ENCODE data around the gene LRRTM4. TPM values are rescaled to one million over a fixed set of nuclear protein-coding genes. Genes with fewer than 3 reads are reported as not detected.

LRRTM4 gene
- total RNA-seq, 1 experiment from 2014 or later, result not detected

DNA sequence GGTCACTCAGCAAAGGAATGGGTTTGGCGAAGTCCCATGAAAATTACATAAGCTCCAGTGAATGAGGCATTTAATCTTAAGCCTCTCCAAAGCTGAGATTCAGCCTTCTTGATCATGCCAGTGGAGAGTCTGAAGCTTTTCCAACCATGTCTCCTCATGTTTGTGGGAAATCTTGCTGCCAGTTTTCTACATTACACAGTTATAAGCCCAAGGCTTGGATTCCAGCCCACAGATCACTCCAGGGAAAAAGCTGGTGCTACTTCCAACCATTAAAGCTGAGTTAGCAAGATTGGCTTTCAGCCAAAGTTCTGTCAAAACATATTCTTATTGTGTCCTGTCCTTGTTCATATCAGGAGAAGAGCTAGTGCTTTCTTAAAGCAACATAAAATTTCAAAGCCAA lies 293.8 kb downstream of the LRRTM4 start:
- Histone ChIP-seq H2AFZ (ENCODE audit: low read length) (no peak overlapping the region), H3K4me2 (ENCODE audit: low read depth, low read length, poor library complexity, severe bottlenecking) (no peak overlapping the region), H3K9me3 (ENCODE audit: low read length) (peaks cover 2% of the 10 kb centered on the region; the same call in 1 of the 2 replicates), H3K9me2 (replicated peaks; ENCODE audit: insufficient read depth, low read length) (no peaks in the 10 kb centered on the region), H3K36me3 (ENCODE audit: insufficient read depth, low read length) (no peaks in the 10 kb centered on the region), H3K4me1 (ENCODE audit: low read length) (no peaks in the 10 kb centered on the region), H3K4me3 (ENCODE audit: low read length) (no peak overlapping the region), H3K27ac (ENCODE audit: low read length) (no peak overlapping the region), H3K9ac (ENCODE audit: low read length) (no peak overlapping the region), H4K20me1 (ENCODE audit: insufficient read depth, low read depth, low read length) (no peaks in the 10 kb centered on the region), H3K27me3 (ENCODE audit: low read length) (no peaks in the 10 kb centered on the region), H3K79me2 (ENCODE audit: low read length) (no peaks in the 10 kb centered on the region)
- DNase-seq, result no peak

- no peak overlapping the region for H2AFZ ChIP-seq (ENCODE audit: low read length)
- no peaks in the 10 kb centered on the region for H3K9me2 ChIP-seq (replicated peaks; ENCODE audit: insufficient read depth, low read length)
- H3K4me2 ChIP-seq (ENCODE audit: low read depth, low read length, poor library complexity, severe bottlenecking), result no peak overlapping the region
- H3K4me1 ChIP-seq (ENCODE audit: low read length), result no peaks in the 10 kb centered on the region
- H3K4me3 ChIP-seq (ENCODE audit: low read length), result no peak overlapping the region
- no peak overlapping the region for H3K9ac ChIP-seq (ENCODE audit: low read length)
- H3K79me2 ChIP-seq (ENCODE audit: low read length), result no peaks in the 10 kb centered on the region
- no peak overlapping the region for H3K27ac ChIP-seq (ENCODE audit: low read length)
- no peaks in the 10 kb centered on the region for H3K27me3 ChIP-seq (ENCODE audit: low read length)
- H3K9me3 ChIP-seq (ENCODE audit: low read length), result 0 out of 2 replicates have a peak, but pooled peaks cover 4% of the 10 kb centered on the region
- no peaks in the 10 kb centered on the region for H3K36me3 ChIP-seq (ENCODE audit: insufficient read depth, low read length)
- H4K20me1 ChIP-seq (ENCODE audit: insufficient read depth, low read depth, low read length), result no peaks in the 10 kb centered on the region
- no peak for DNase-seq
Measured at GRCh38 chr2:77210725-77211124, 311.5 kb downstream of the LRRTM4 start.

DNA sequence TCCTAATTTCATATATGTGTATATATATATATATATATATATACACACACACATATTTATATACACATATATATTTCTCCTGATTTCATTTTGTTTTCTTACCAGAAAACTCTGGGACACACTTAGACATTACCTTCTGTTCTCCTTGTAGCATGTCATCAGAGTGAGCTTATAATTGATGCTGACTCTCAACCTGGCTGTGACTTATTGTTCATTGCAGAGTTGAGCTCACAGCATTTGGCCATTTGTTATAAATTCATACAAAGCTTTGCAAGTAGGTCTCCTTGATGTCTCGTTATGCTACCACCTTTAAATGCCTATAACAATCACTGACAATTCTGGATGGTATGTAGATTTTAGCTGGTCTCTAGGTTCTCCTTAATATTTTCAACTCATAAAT lies 314.8 kb downstream of the LRRTM4 start:
- Histone ChIP-seq H3K9ac (ENCODE audit: low read length) (no peak overlapping the region), H3K4me1 (ENCODE audit: low read length) (no peaks in the 10 kb centered on the region), H3K27ac (ENCODE audit: low read length) (no peak overlapping the region), H2AFZ (ENCODE audit: low read length) (no peak overlapping the region), H3K9me3 (ENCODE audit: low read length) (0 out of 2 replicates have a peak, but pooled peaks cover 4% of the 10 kb centered on the region), H3K36me3 (ENCODE audit: insufficient read depth, low read length) (no peaks in the 10 kb centered on the region), H3K79me2 (ENCODE audit: low read length) (no peaks in the 10 kb centered on the region), H3K4me3 (ENCODE audit: low read length) (no peak overlapping the region), H3K9me2 (replicated peaks; ENCODE audit: insufficient read depth, low read length) (no peaks in the 10 kb centered on the region), H3K27me3 (ENCODE audit: low read length) (no peaks in the 10 kb centered on the region), H4K20me1 (ENCODE audit: insufficient read depth, low read depth, low read length) (no peaks in the 10 kb centered on the region), H3K4me2 (ENCODE audit: low read depth, low read length, poor library complexity, severe bottlenecking) (no peak overlapping the region)
- no peak for DNase-seq

DNA sequence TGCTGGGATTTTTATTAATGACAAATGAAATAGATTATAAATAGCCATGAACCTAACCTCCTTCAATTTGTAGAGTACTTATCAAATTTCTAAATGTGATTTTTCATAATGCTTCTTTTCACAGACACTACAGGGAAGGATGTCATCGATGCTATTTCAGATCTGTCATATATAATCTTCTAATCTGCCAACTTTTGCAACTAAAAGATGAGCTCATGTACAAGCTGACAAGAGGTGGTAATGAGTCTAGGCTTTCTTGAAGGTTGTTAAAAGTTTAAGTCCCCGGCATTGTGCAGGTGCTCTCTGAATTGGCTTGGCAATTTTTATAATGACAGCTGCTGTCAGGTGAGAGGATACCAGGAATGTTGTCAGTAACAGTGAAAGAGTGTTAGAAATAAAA lies 320.4 kb downstream of the LRRTM4 start:
- H3K27ac ChIP-seq (ENCODE audit: low read length), result no peak overlapping the region
- H3K4me3 ChIP-seq (ENCODE audit: low read length), result no peak overlapping the region
- H3K9ac ChIP-seq (ENCODE audit: low read length), result no peak overlapping the region
- DNase-seq, result no peak
- H3K27me3 ChIP-seq (ENCODE audit: low read length), result no peaks in the 10 kb centered on the region
- no peaks in the 10 kb centered on the region for H4K20me1 ChIP-seq (ENCODE audit: insufficient read depth, low read depth, low read length)
- H3K79me2 ChIP-seq (ENCODE audit: low read length), result no peaks in the 10 kb centered on the region
- H3K9me3 ChIP-seq (ENCODE audit: low read length), result no peaks in the 10 kb centered on the region
- H3K4me1 ChIP-seq (ENCODE audit: low read length), result no peaks in the 10 kb centered on the region
- H3K36me3 ChIP-seq (ENCODE audit: insufficient read depth, low read length), result no peaks in the 10 kb centered on the region
- no peak overlapping the region for H2AFZ ChIP-seq (ENCODE audit: low read length)
- no peaks in the 10 kb centered on the region; the same call in 1 of the 2 replicates for H3K9me2 ChIP-seq (replicated peaks; ENCODE audit: insufficient read depth, low read length)
- H3K4me2 ChIP-seq (ENCODE audit: low read depth, low read length, poor library complexity, severe bottlenecking), result no peak overlapping the region

DNA sequence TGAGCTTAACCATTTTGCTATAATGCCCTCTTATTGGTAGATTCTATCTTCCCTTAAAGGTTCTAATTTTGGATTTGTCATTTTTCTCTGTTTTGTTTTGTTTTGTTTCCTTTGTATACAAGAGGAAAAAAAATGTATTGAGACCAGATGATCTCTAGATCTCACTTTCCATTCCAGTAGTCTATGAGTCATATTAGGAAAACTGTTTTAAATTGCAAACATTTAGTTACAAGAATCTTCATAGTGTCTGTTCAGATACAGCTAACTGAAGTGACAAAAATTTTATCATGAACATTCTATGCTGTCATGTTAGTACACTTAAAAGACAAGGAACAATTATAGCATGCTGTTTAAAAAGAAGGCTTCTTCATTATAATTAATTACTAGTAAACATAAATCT lies 322.8 kb downstream of the LRRTM4 start:
- H3K4me1 ChIP-seq (ENCODE audit: low read length), result no peaks in the 10 kb centered on the region
- H3K4me3 ChIP-seq (ENCODE audit: low read length), result no peak overlapping the region
- H2AFZ ChIP-seq (ENCODE audit: low read length), result no peak overlapping the region
- no peaks in the 10 kb centered on the region for H3K36me3 ChIP-seq (ENCODE audit: insufficient read depth, low read length)
- no peak overlapping the region for H3K27ac ChIP-seq (ENCODE audit: low read length)
- H3K9me2 ChIP-seq (replicated peaks; ENCODE audit: insufficient read depth, low read length), result no peaks in the 10 kb centered on the region; the same call in 1 of the 2 replicates
- no peaks in the 10 kb centered on the region for H3K9me3 ChIP-seq (ENCODE audit: low read length)
- H3K9ac ChIP-seq (ENCODE audit: low read length), result no peak overlapping the region
- no peak for DNase-seq
- H4K20me1 ChIP-seq (ENCODE audit: insufficient read depth, low read depth, low read length), result no peaks in the 10 kb centered on the region
- H3K79me2 ChIP-seq (ENCODE audit: low read length), result no peaks in the 10 kb centered on the region
- no peak overlapping the region for H3K4me2 ChIP-seq (ENCODE audit: low read depth, low read length, poor library complexity, severe bottlenecking)
- no peaks in the 10 kb centered on the region for H3K27me3 ChIP-seq (ENCODE audit: low read length)

- Histone ChIP-seq H4K20me1 (ENCODE audit: insufficient read depth, low read depth, low read length) (no peaks in the 10 kb centered on the region), H3K9ac (ENCODE audit: low read length) (no peak overlapping the region), H3K27ac (ENCODE audit: low read length) (no peak overlapping the region), H3K4me3 (ENCODE audit: low read length) (no peak overlapping the region), H3K9me2 (replicated peaks; ENCODE audit: insufficient read depth, low read length) (no peaks in the 10 kb centered on the region; the same call in 1 of the 2 replicates), H3K4me1 (ENCODE audit: low read length) (no peaks in the 10 kb centered on the region), H3K4me2 (ENCODE audit: low read depth, low read length, poor library complexity, severe bottlenecking) (no peak overlapping the region), H3K27me3 (ENCODE audit: low read length) (no peaks in the 10 kb centered on the region), H2AFZ (ENCODE audit: low read length) (no peak overlapping the region), H3K79me2 (ENCODE audit: low read length) (no peaks in the 10 kb centered on the region), H3K9me3 (ENCODE audit: low read length) (peaks cover 11% of the 10 kb centered on the region), H3K36me3 (ENCODE audit: insufficient read depth, low read length) (no peaks in the 10 kb centered on the region)
- DNase-seq, result no peak
Measured at GRCh38 chr2:77193858-77194448, 328.2 kb downstream of the LRRTM4 start.

DNA sequence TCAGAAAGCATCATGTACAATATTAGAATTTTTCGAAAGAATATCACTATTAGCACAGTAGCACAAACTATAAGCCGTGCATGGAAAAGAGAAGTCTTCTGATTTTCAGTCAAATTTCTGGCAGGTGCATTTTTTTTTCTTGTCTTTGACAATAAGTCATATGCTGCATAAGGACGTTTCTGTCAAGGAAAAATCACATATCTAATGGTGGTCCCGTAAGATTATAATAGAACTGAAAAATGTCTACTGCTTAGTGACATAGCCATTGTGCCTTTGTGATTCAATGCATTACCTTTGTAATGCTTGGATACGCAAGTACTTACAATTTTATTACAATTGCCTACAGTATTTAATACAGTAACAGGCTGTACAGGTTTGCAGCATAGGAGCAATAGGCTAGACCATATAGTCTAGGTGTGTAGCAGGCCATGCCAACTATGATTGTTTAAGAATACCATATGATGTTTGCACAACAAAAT lies 329.3 kb downstream of the LRRTM4 start:
- no peak for DNase-seq
- Histone ChIP-seq H3K4me2 (ENCODE audit: low read depth, low read length, poor library complexity, severe bottlenecking) (no peak overlapping the region), H3K27ac (ENCODE audit: low read length) (no peak overlapping the region), H3K9me3 (ENCODE audit: low read length) (peaks cover 11% of the 10 kb centered on the region), H3K79me2 (ENCODE audit: low read length) (no peaks in the 10 kb centered on the region), H3K36me3 (ENCODE audit: insufficient read depth, low read length) (no peaks in the 10 kb centered on the region), H4K20me1 (ENCODE audit: insufficient read depth, low read depth, low read length) (no peaks in the 10 kb centered on the region), H3K9me2 (replicated peaks; ENCODE audit: insufficient read depth, low read length) (no peaks in the 10 kb centered on the region; the same call in 1 of the 2 replicates), H2AFZ (ENCODE audit: low read length) (no peak overlapping the region), H3K9ac (ENCODE audit: low read length) (no peak overlapping the region), H3K4me1 (ENCODE audit: low read length) (no peaks in the 10 kb centered on the region), H3K4me3 (ENCODE audit: low read length) (no peak overlapping the region), H3K27me3 (ENCODE audit: low read length) (no peaks in the 10 kb centered on the region)

- H3K4me2 ChIP-seq (ENCODE audit: low read depth, low read length, poor library complexity, severe bottlenecking), result no peak overlapping the region
- H4K20me1 ChIP-seq (ENCODE audit: insufficient read depth, low read depth, low read length), result no peaks in the 10 kb centered on the region
- no peak overlapping the region for H3K27ac ChIP-seq (ENCODE audit: low read length)
- H3K27me3 ChIP-seq (ENCODE audit: low read length), result no peaks in the 10 kb centered on the region
- H3K9me3 ChIP-seq (ENCODE audit: low read length), result peaks cover 14% of the 10 kb centered on the region
- no peaks in the 10 kb centered on the region; the same call in 1 of the 2 replicates for H3K9me2 ChIP-seq (replicated peaks; ENCODE audit: insufficient read depth, low read length)
- no peak overlapping the region for H3K4me3 ChIP-seq (ENCODE audit: low read length)
- no peak overlapping the region for H3K9ac ChIP-seq (ENCODE audit: low read length)
- no peak for DNase-seq
- no peaks in the 10 kb centered on the region for H3K4me1 ChIP-seq (ENCODE audit: low read length)
- H3K79me2 ChIP-seq (ENCODE audit: low read length), result no peaks in the 10 kb centered on the region
- H3K36me3 ChIP-seq (ENCODE audit: insufficient read depth, low read length), result no peaks in the 10 kb centered on the region
- H2AFZ ChIP-seq (ENCODE audit: low read length), result no peak overlapping the region
Measured at GRCh38 chr2:77191665-77192064, 330.5 kb downstream of the LRRTM4 start.
